Breast epithelium (tissue), 3 donors: ENCODE measurements around the gene CABP2.

Source experiments
- POLR2A ChIP-seq: fragments of 450-650 bp; IDR thresholded peaks from one replicate; pipeline ENCODE4 v1.6.1; 2016; ENCODE audit warnings: antibody characterized with exemption, mild to moderate bottlenecking, moderate library complexity
- TF ChIP-seq, protein P1 (sequence below), 3 donors: fragments of 450-650 bp; IDR thresholded peaks; one replicate each; pipeline ENCODE4 v1.5.1; 2016 to 2017; ENCODE audit warnings: antibody characterized with exemption in 3 of 3, mild to moderate bottlenecking in 3 of 3, moderate library complexity in 3 of 3

DNA sequence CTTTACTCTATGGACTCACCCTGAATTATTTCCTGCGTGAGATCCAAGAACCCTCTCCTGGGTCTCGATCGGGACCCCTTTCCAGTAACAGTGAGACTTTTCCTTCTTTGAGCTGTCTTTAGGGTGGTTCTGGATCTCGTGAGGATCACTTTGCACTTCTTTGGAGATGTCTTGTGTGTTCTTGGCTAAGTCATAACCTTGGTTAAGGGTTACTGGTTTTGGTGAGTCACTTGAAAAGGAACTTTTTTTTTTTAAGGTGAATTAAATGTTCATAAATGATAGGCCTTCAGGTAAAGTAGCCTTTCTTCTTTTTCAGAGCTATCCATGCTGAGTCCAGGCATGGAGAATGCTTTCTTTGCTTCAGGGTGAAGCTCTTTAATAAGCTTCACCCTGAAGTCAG is 41.0 kb upstream of the CABP2 start:
- TF ChIP-seq, protein P1, sequence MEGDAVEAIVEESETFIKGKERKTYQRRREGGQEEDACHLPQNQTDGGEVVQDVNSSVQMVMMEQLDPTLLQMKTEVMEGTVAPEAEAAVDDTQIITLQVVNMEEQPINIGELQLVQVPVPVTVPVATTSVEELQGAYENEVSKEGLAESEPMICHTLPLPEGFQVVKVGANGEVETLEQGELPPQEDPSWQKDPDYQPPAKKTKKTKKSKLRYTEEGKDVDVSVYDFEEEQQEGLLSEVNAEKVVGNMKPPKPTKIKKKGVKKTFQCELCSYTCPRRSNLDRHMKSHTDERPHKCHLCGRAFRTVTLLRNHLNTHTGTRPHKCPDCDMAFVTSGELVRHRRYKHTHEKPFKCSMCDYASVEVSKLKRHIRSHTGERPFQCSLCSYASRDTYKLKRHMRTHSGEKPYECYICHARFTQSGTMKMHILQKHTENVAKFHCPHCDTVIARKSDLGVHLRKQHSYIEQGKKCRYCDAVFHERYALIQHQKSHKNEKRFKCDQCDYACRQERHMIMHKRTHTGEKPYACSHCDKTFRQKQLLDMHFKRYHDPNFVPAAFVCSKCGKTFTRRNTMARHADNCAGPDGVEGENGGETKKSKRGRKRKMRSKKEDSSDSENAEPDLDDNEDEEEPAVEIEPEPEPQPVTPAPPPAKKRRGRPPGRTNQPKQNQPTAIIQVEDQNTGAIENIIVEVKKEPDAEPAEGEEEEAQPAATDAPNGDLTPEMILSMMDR (IDR thresholded peaks at IDR 0.05), result no peak
- no peak for TF ChIP-seq POLR2A
